ENCODE data around the gene SNX21.
"Not testable (repeated sequence)": the region's sequence is repeated elsewhere in the genome, so short reads cannot be mapped to it uniquely, and the experiment has no call there.

SNX21 gene

GRCh38 chr20:45873409-45874103 lies 40.0 kb downstream of the SNX21 start:
- no peak for DNase-seq
- no peaks in the 10 kb centered on the region for H3K9me3 Mint-ChIP-seq
- H3K27me3 Mint-ChIP-seq = no peaks in the 10 kb centered on the region
- no peak overlapping the region for H3K4me3 Mint-ChIP-seq
- H3K27ac Mint-ChIP-seq = no peak overlapping the region
- H3K4me1 Mint-ChIP-seq = no peaks in the 10 kb centered on the region
- ATAC-seq = no peak
- no peaks in the 10 kb centered on the region for H3K36me3 Mint-ChIP-seq (ENCODE audit: low read depth)

- H3K9me3 Mint-ChIP-seq; H3K4me1 Mint-ChIP-seq; H3K4me3 Mint-ChIP-seq; ATAC-seq; H3K27ac Mint-ChIP-seq; H3K27me3 Mint-ChIP-seq; H3K36me3 Mint-ChIP-seq (ENCODE audit: low read depth); DNase-seq: not testable (repeated sequence)
These were observed 40.5 kb downstream of the SNX21 start for GRCh38 chr20:45874104-45874481.

- no peaks in the 10 kb centered on the region for H3K4me1 Mint-ChIP-seq
- H3K4me3 Mint-ChIP-seq = no peak overlapping the region
- H3K36me3 Mint-ChIP-seq (ENCODE audit: low read depth) = no peaks in the 10 kb centered on the region
- no peaks in the 10 kb centered on the region for H3K9me3 Mint-ChIP-seq
- DNase-seq (no peak), ATAC-seq (no peak)
- no peaks in the 10 kb centered on the region for H3K27me3 Mint-ChIP-seq
- no peak overlapping the region for H3K27ac Mint-ChIP-seq
These were observed 41.0 kb downstream of the SNX21 start for GRCh38 chr20:45874576-45874975.

GRCh38 chr20:45878076-45878761 lies 44.6 kb downstream of the SNX21 start:
- H3K9me3 Mint-ChIP-seq = no peaks in the 10 kb centered on the region
- no peaks in the 10 kb centered on the region for H3K27me3 Mint-ChIP-seq
- peaks cover 9% of the 10 kb centered on the region for H3K36me3 Mint-ChIP-seq (ENCODE audit: low read depth)
- ATAC-seq (no peak), DNase-seq (no peak)
- no peak overlapping the region for H3K4me3 Mint-ChIP-seq
- H3K27ac Mint-ChIP-seq = no peak overlapping the region
- H3K4me1 Mint-ChIP-seq = peaks cover 22% of the 10 kb centered on the region

GRCh38 chr20:45880988-45881788 lies 47.6 kb downstream of the SNX21 start, which contains the start of gene ZSWIM1:
Gene ZSWIM1 (plus strand): TSS chr20:45881227. CDS start chr20:45882593, 1,366 bp downstream.
- H3K27ac Mint-ChIP-seq = peak within 1 kb of the TSS; percentile 90
- H3K9me3 Mint-ChIP-seq = no peaks in the 10 kb centered on the region
- peaks cover 16% of the 10 kb centered on the region for H3K36me3 Mint-ChIP-seq (ENCODE audit: low read depth)
- H3K27me3 Mint-ChIP-seq = no peaks in the 10 kb centered on the region
- peaks cover 45% of the 10 kb centered on the region for H3K4me1 Mint-ChIP-seq
- peak; percentile 94 for ATAC-seq
- DNase-seq = peak; percentile 99
- H3K4me3 Mint-ChIP-seq = peak within 1 kb of the TSS; percentile 91

- DNase-seq (no peak), ATAC-seq (no peak)
- Mint-ChIP-seq H3K4me3 (peak overlapping the region; percentile 69), H3K9me3 (no peaks in the 10 kb centered on the region), H3K36me3 (ENCODE audit: low read depth) (peaks cover 16% of the 10 kb centered on the region), H3K4me1 (peaks cover 48% of the 10 kb centered on the region), H3K27ac (peak overlapping the region; percentile 53), H3K27me3 (no peaks in the 10 kb centered on the region)
These were observed 49.0 kb downstream of the SNX21 start for GRCh38 chr20:45882469-45883099.

GRCh38 chr20:45883100-45883469 lies 49.5 kb downstream of the SNX21 start:
- Mint-ChIP-seq H3K4me3 (no peak overlapping the region), H3K27me3 (no peaks in the 10 kb centered on the region), H3K27ac (peak overlapping the region; percentile 53), H3K9me3 (no peaks in the 10 kb centered on the region), H3K4me1 (peaks cover 48% of the 10 kb centered on the region), H3K36me3 (ENCODE audit: low read depth) (peaks cover 16% of the 10 kb centered on the region)
- ATAC-seq (no peak), DNase-seq (no peak)

- Mint-ChIP-seq H3K4me1 (peaks cover 56% of the 10 kb centered on the region), H3K4me3 (no peak overlapping the region), H3K9me3 (no peaks in the 10 kb centered on the region), H3K27ac (no peak overlapping the region), H3K27me3 (no peaks in the 10 kb centered on the region), H3K36me3 (ENCODE audit: low read depth) (peaks cover 14% of the 10 kb centered on the region)
- DNase-seq (no peak), ATAC-seq (no peak)
These were observed 53.2 kb downstream of the SNX21 start for GRCh38 chr20:45886590-45887345.

GRCh38 chr20:45887346-45887715 lies 53.7 kb downstream of the SNX21 start, which contains the start of gene SPATA25:
Gene SPATA25 (minus strand): TSS chr20:45887622. CDS start chr20:45887590, 32 bp downstream.
- H3K9me3 Mint-ChIP-seq = no peaks in the 10 kb centered on the region
- H3K4me3 Mint-ChIP-seq = no peak within 1 kb of the TSS
- ATAC-seq (no peak), DNase-seq (no peak)
- H3K4me1 Mint-ChIP-seq = peaks cover 56% of the 10 kb centered on the region
- peaks cover 14% of the 10 kb centered on the region for H3K36me3 Mint-ChIP-seq (ENCODE audit: low read depth)
- no peaks in the 10 kb centered on the region for H3K27me3 Mint-ChIP-seq
- no peak within 1 kb of the TSS for H3K27ac Mint-ChIP-seq

- H3K36me3 Mint-ChIP-seq (ENCODE audit: low read depth) = peaks cover 4% of the 10 kb centered on the region
- peaks cover 56% of the 10 kb centered on the region for H3K4me1 Mint-ChIP-seq
- no peaks in the 10 kb centered on the region for H3K27me3 Mint-ChIP-seq
- H3K9me3 Mint-ChIP-seq = no peaks in the 10 kb centered on the region
- H3K4me3 Mint-ChIP-seq = no peak overlapping the region
- H3K27ac Mint-ChIP-seq = no peak overlapping the region
- DNase-seq = no peak
- no peak for ATAC-seq
These were observed 55.1 kb downstream of the SNX21 start for GRCh38 chr20:45888681-45889080.

- H3K4me3 Mint-ChIP-seq = peak overlapping the region; percentile 88
- peaks cover 51% of the 10 kb centered on the region for H3K4me1 Mint-ChIP-seq
- DNase-seq (peak; percentile 60), ATAC-seq (peak; percentile 39)
- no peaks in the 10 kb centered on the region for H3K9me3 Mint-ChIP-seq
- H3K27ac Mint-ChIP-seq = peak overlapping the region; percentile 82
- peaks cover 5% of the 10 kb centered on the region for H3K36me3 Mint-ChIP-seq (ENCODE audit: low read depth)
- H3K27me3 Mint-ChIP-seq = no peaks in the 10 kb centered on the region
These were observed 56.7 kb downstream of the SNX21 start for GRCh38 chr20:45890077-45890984.

GRCh38 chr20:45890985-45891983 lies 57.7 kb downstream of the SNX21 start, which contains the start of the genes CTSA and NEURL2:
Gene CTSA (plus strand): TSS chr20:45891335. CDS start chr20:45891569, 234 bp downstream.
Gene NEURL2 (minus strand): TSS chr20:45891208. CDS start chr20:45890991, 217 bp downstream.
- Mint-ChIP-seq H3K4me1 (peaks cover 46% of the 10 kb centered on the region), H3K27me3 (no peaks in the 10 kb centered on the region), H3K36me3 (ENCODE audit: low read depth) (peaks cover 5% of the 10 kb centered on the region), H3K27ac (peak within 1 kb of the TSS; percentile 94), H3K4me3 (peak within 1 kb of the TSS; percentile 88), H3K9me3 (no peaks in the 10 kb centered on the region)
- ATAC-seq (peak; percentile 78), DNase-seq (peak; percentile 89)
